Measurements from ENCODE around the gene ARMS2.

ARMS2 gene

DNA sequence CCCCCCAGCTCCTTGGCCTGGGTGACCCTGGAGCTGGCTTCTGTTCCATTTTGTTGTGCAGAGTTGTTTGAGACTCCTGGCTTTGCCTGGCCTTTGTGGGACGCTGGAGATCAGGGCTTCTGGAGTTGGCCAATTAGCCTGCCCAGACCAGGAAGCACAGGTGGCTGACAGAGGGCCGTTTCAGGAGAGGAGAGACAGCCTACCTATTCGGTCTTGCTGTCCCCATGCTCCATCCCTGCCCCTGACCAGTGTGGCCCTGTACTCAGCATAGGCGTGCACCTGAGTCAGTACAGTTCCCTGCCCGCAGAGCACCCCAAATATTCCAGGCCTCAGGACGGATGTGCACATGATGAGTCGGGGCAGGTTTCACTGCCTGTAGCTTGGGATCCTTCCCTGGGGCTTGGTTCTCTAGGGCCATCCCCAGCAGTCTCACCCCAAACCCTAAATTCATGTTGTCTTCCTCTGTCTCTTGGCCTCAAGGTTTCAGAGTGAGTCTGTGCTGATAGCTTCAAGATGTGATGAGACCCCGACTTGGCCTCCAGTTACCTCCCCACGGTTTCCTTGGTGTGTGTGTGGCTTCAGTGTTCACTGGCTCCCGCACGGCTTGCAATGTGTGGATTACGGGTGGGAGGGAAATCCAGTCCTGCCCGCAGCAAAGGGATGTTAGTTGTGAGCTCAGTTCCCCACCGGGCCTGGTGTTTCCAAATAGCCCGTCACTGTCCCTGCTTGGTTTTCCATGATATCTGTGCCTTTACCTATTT lies 51.6 kb downstream of the ARMS2 start:
- no peaks in the 10 kb centered on the region for H3K36me3 ChIP-seq (replicated peaks; ENCODE audit: low read depth, low read length)
- H3K4me1 ChIP-seq (ENCODE audit: low read length) = no peaks in the 10 kb centered on the region
- no peak overlapping the region for H3K27ac ChIP-seq (ENCODE audit: low read length)
- H3K9me3 ChIP-seq (ENCODE audit: insufficient read depth, low read length) = no peaks in the 10 kb centered on the region
- no peaks in the 10 kb centered on the region for H3K79me2 ChIP-seq (ENCODE audit: low read length)
- H3K4me3 ChIP-seq (ENCODE audit: low read length) = no peak overlapping the region
- H2AFZ ChIP-seq (ENCODE audit: low read depth, low read length) = no peak overlapping the region
- H3K9ac ChIP-seq (ENCODE audit: low read length) = no peak overlapping the region
- TF ChIP-seq, protein P1, sequence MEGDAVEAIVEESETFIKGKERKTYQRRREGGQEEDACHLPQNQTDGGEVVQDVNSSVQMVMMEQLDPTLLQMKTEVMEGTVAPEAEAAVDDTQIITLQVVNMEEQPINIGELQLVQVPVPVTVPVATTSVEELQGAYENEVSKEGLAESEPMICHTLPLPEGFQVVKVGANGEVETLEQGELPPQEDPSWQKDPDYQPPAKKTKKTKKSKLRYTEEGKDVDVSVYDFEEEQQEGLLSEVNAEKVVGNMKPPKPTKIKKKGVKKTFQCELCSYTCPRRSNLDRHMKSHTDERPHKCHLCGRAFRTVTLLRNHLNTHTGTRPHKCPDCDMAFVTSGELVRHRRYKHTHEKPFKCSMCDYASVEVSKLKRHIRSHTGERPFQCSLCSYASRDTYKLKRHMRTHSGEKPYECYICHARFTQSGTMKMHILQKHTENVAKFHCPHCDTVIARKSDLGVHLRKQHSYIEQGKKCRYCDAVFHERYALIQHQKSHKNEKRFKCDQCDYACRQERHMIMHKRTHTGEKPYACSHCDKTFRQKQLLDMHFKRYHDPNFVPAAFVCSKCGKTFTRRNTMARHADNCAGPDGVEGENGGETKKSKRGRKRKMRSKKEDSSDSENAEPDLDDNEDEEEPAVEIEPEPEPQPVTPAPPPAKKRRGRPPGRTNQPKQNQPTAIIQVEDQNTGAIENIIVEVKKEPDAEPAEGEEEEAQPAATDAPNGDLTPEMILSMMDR (IDR thresholded peaks at IDR 0.05; ENCODE audit: low read depth, low read length) = no peak
- TF ChIP-seq EZH2phosphoT487 (IDR thresholded peaks at IDR 0.05; ENCODE audit: low read depth) = no peak
- H3K27me3 ChIP-seq (ENCODE audit: low read depth, low read length) = no peaks in the 10 kb centered on the region
- no peak overlapping the region for H3K4me2 ChIP-seq (ENCODE audit: low read length)
- no peaks in the 10 kb centered on the region for H4K20me1 ChIP-seq (ENCODE audit: insufficient read depth, low read length)

All from OCI-LY3 (cell line).